GM18870 (cell line): ENCODE measurements around the gene OSBPL1A.
"Not testable (repeated sequence)": the region's sequence is repeated elsewhere in the genome, so short reads cannot be mapped to it uniquely, and the experiment has no call there.

Experiments used
- ATAC-seq: cut with Tn5 transposase; IDR thresholded peaks from one replicate; pipeline ENCODE4 v1.9.1; 2021; ENCODE audit warnings: moderate library complexity; ENCODE audit not compliant: unreplicated experiment

Gene OSBPL1A

DNA sequence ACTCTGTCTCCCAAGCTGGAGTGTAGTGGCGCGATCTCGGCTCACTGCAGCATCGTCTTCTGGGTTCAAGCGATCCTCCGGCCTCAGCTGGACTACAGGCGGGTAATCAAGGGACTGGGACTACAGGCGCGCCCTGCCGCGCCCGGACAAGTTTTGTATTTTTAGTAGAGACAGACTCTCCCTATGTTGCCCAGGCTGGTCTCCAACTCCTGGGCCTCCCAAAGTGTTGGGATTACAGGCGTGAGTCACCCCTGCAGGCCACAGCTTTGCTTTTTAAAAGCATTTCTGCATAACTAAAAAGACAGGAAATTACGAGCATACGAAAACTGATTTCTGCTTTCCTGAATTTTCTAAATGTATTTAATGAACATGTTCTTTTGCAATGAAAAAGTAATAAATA lies 916 bp upstream of the OSBPL1A start:
- ATAC-seq: no peak

DNA sequence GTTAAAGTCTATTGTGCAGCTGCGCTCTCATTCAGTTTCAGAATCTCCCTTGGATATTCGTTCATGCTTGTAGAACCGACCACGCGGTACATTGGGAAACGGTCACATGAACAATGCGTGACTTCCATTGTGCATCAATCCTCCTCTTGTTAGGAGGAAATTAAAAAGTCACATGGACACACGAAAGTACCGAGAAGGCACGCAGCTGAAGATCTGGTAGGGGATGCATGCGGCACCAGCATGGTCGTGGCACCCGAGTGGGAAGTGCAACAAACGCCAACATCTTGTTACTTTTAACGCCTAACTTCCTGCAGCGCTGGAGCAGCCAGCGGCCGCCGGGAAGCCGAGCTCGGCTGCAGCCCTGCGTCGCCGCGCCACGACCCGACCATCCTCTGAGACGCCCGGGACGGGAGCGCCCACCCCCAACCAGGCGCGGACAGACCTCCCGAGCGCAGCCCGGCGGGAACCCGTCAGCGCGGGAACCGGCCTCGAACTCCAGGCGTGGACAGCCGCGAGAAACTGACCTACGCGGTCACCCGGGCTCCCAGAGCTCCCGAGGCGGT lies 412 bp downstream of the OSBPL1A start:
- no peak for ATAC-seq

DNA sequence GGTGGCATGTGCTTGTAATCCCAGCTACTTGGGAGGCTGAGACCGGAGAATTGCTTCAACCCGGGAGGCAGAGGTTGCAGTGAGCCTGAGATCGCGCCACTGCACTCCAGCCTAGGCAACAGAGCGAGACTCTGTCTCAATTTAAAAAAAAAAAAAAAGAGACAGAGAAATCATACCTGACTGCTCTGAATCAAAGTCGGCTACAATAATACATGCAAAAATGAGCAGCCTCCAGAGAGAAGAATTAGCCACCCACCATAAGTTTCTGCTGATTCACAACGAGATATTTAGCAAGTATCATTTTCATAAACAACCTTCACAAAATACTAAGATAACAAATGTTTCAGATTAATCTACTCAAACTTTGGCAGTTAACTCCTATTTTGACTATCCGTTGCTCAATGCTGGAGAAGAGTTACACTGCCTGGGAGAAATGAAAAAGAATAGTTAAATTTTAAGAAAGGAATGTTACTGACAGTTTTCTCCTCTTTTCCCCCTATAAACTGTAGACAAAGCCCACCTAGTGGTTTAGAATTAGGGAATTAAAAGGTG lies 1.5 kb downstream of the OSBPL1A start:
- no peak for ATAC-seq

- ATAC-seq: no peak
Measured at GRCh38 chr18:24395049-24395795, 2.4 kb downstream of the OSBPL1A start.

- ATAC-seq: no peak
Measured at GRCh38 chr18:24388957-24389356, 8.7 kb downstream of the OSBPL1A start.

DNA sequence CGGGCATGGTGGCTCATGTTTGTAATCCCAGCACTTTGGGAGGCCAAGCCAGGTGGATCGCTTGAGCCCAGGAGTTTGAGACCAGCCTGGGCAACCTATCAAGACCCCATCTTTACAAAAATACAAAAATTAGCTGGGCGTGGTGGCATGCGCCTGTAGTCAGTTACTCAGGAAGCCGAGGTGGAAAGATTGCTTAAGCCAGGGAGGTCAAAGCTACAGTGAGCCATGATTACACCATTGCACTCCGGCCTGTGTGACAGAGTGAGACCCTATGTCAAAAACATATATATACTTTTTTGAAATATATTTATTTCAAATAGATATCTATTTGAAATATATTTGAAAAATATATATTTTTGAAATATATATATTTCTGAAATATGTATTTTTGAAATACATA lies 10.9 kb downstream of the OSBPL1A start:
- no peak for ATAC-seq

DNA sequence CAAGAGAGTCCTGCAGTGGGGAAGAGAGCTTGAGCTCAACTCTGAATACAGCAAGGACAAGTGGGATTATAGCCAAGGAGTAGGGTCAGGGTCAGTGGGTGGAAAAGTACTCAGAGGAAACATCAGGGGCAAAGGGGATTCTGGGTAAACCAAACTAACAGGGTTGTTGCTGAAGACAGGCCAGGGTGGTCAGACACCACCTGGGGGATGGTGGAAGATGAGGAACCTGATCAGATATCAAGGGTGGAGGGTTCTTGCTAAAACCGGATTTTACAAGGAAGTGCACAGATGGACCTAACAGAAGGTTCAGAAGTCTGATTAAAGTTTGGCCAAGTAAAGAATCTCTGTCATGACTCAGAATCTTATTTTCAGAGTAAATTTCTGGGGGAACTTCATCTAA lies 16.5 kb downstream of the OSBPL1A start:
- ATAC-seq: no peak

DNA sequence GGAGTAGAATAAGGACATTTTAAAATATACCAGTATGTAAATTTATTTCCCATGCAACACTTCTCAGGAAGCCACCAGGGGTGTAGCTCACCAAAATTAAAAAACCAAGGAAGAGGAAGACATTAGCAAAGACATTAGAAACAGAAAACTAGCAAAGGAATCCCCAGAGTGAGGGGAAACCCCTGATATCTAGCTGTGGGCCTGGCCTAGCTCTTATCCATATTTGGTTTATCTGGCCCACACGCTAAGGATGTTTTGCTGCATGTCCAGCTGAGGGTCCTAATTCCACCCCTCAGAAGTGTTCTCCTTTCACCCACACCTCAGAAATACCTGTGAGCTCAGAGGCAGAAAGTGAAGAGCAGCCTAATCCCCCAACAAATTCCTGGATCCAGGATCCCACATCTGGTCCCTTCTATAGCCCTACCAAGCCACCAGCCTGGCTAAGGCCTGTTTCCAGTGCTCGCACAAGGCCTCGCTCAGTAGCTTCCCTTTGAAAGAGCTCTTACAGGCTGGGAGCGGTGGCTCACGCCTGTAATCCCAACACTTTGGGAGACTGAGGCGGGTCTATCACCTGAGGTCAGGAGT lies 17.4 kb downstream of the OSBPL1A start:
- ATAC-seq: no peak

DNA sequence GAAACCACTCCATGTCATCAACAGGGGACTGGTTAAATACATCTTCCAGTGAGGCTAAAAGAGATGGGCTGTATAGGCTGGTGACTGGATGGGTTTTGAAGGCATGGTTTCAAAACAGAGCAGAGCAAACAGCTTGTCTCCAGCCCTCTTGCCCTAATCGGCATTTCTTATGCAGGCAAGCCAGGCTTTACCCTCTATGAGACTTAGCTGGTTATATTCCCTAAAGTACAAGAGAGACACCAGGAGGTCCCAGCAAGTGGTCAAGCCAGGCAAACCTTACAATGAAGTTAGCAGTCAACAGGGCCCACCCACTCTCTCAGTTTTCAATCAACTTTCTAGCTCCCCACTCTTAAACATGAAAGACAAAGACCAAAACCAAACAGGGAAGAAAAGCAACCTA lies 19.0 kb downstream of the OSBPL1A start:
- no peak for ATAC-seq

DNA sequence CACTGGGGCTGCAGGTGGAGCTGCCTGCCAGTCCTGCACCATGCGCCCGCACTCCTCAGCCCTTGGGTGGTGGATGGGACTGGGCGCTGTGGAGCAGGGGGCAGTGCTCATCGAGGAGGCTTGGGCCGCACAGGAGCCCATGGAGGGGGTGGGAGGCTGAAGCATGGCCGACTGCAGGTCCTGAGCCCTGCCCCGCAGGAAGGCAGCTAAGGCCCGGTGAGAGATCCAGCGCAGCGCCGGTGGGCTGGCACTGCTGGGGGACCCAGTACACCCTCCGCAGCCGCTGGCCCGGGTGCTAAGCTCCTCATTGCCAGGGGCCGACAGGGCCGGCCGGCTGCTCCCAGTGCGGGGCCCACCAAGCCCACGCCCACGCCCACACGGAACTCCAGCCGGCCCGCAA lies 21.1 kb downstream of the OSBPL1A start:
- not testable (repeated sequence) for ATAC-seq

GRCh38 chr18:24373328-24373727 lies 24.3 kb downstream of the OSBPL1A start:
- no peak for ATAC-seq

DNA sequence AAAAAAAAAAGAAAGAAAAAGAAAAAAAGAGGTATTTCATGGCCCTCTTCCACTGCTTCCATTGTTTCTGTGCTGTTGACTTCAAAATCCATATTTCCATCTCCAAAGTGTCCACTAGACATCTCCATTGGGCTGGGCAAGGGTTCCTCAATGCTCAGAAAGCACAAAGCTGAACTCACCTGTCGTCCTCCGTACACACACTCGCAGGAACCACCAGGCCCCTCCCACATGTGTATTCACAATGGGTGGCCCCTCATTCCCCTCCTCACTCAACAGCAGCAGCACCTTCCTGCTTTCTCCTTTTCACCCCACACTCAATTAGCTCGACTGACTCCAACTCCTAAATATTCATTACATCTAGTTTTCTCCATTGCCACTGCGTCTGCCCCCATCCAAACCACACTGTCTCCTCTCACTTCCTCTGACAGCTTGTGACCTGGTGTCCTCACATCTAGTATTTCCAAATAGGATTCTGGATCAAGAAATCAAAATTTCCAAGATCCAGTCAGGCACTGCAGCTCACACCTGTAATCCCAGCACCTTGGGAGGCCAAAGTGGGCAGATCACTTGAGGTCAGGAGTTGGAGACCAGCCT lies 25.2 kb downstream of the OSBPL1A start:
- ATAC-seq: no peak

- no peak for ATAC-seq
Measured at GRCh38 chr18:24370120-24370519, 27.5 kb downstream of the OSBPL1A start.

DNA sequence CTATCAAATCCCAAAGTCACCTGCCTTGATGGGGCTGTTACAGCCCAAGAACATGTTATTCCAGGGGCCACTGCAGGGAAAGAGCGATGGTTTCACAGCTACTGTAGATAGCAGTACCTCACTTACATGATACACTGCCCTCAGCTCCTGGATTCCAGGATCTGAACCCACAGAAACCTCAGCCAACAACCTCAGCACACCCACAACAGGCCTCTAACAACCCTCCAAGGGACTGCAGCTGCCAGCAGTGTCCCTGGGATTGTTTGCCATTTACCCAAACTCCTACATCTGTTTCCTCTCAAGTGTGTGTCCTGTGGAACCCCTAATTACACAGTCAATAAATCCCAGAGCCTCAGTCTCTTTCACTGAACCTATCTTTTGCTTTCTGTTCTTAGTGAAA lies 28.2 kb downstream of the OSBPL1A start:
- ATAC-seq: no peak

GRCh38 chr18:24368749-24369148 lies 28.9 kb downstream of the OSBPL1A start:
- ATAC-seq: no peak

- no peak for ATAC-seq
Measured at GRCh38 chr18:24366328-24366727, 31.3 kb downstream of the OSBPL1A start.

- ATAC-seq: no peak
Measured at GRCh38 chr18:24364177-24364576, 33.4 kb downstream of the OSBPL1A start.

- no peak for ATAC-seq
Measured at GRCh38 chr18:24362757-24363156, 34.9 kb downstream of the OSBPL1A start.

DNA sequence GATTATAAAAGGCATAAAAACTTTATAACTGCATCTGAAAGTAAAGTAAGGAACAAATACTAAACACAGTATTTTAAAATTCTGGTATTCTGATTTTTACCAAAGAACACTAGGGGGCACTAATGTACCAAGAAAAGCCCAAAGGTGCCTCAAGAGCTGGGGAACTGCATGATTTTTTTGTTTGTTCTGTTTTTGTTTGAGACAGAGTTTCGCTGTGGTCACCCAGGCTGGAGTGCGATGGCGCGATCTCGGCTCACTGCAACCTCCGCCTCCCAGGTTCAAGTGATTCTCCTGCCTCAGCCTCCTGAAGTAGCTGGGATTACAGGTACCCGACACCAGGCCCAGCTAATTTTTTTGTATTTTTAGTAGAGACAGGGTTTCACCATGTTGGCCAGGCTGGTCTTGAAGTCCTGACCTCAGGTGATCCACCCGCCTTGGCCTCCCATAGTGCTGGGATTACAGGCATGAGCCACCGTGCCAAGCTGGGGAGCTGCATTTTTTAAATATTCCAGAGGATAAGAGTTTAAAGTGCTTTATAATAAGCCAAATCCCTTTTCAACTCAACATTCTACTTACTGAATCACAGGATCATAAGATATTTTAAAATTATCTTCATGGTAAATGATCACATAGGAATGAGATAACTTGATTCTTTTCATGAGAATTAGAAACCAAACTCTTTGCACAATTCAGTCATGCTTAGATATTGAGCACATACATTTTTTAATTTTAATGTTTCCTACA lies 37.7 kb downstream of the OSBPL1A start:
- peak; percentile 70 for ATAC-seq

DNA sequence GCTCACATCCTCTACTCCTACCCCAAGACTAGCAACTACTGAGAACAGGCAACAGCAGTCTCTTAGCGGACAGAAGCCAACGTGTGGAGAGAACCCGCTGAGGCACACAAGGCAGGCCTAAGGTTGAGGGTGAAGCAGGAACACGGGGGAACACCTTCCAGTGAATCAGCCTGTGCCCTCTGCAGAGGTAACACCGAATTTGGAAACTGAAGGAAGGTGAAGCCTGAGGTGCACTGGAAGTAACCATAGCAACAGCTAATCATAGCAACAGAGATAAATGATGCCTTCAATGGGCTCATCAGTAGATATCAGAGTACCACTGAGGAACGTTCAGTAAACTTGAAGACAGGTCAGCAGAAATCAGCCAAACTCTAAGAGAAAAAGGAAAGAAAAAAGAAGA lies 43.3 kb downstream of the OSBPL1A start:
- ATAC-seq: no peak

DNA sequence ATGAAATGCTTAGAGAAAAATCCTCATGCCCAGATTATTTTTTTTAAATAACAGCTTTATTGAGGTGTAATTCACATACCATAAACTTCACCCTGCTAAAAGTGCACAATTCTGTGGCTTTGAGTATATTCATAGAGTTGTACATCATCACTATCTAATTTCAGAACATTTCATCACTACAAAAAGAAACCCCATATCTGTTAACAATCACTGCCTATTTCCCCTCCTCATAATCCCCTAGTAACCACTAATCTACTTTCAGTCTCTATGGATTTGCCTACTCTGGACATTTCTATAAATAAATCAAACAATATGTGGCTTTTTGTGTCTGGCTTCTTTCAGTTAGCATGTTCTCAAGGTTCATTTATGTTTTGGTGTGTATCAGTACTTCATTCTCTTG lies 51.4 kb downstream of the OSBPL1A start:
- ATAC-seq: no peak
